ENCODE results near the gene LSAMP. TPM values are rescaled to one million over a fixed set of nuclear protein-coding genes. Genes with fewer than 3 reads are reported as not detected.

The LSAMP gene
- total and polyA plus RNA-seq, 2 donors (not counting 3 experiments of a cell fraction or from before 2014, with no cell fraction given): not detected

DNA sequence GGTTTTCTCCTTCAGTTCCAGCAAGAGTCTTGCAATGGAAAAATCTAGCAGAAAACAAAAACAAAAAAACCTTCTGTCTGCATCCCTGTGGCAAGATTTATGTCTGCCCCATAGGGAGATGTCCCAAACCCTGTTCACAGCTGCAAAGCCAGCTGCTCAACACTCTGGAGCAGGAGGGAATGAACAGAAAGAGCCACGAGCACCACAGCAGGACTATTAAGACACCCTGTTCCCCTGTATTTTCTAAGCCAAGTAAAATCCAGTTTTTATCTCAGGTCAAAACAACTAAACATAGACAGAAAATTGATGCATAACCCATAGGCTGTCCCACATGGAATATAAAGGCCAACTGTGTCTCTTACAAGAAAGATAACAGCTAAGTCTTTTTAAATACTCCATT is 357.9 kb downstream of the LSAMP start:
- CTCF ChIA-PET: no interaction called here
- DNase-seq (ENCODE audit: low read depth, low spot score): no peak
- TF ChIP-seq GATA2 (IDR thresholded peaks at IDR 0.05; ENCODE audit: insufficient read depth, insufficient read length, low read depth, low read length): no peak
- no peak for TF ChIP-seq POLR2AphosphoS5 (IDR thresholded peaks at IDR 0.05; ENCODE audit: insufficient read depth, low read depth, low read length)
- no peak for TF ChIP-seq EZH2 (IDR thresholded peaks at IDR 0.05; ENCODE audit: borderline replicate concordance, low read depth, low read length, severe bottlenecking)
- TF ChIP-seq MYC (IDR thresholded peaks at IDR 0.05; ENCODE audit: low read depth, low read length): no peak
- TF ChIP-seq FOS (IDR thresholded peaks at IDR 0.05; ENCODE audit: borderline replicate concordance, insufficient read depth, low read length): no peak
- TF ChIP-seq JUN (IDR thresholded peaks at IDR 0.05; ENCODE audit: borderline replicate concordance, insufficient read depth, insufficient read length, low read depth): no peak
- TF ChIP-seq POLR2A (IDR thresholded peaks at IDR 0.05; ENCODE audit: low read depth, low read length): no peak
- no peak for TF ChIP-seq MAX (IDR thresholded peaks at IDR 0.05; ENCODE audit: insufficient read depth, insufficient read length)
- TF ChIP-seq, protein P1, sequence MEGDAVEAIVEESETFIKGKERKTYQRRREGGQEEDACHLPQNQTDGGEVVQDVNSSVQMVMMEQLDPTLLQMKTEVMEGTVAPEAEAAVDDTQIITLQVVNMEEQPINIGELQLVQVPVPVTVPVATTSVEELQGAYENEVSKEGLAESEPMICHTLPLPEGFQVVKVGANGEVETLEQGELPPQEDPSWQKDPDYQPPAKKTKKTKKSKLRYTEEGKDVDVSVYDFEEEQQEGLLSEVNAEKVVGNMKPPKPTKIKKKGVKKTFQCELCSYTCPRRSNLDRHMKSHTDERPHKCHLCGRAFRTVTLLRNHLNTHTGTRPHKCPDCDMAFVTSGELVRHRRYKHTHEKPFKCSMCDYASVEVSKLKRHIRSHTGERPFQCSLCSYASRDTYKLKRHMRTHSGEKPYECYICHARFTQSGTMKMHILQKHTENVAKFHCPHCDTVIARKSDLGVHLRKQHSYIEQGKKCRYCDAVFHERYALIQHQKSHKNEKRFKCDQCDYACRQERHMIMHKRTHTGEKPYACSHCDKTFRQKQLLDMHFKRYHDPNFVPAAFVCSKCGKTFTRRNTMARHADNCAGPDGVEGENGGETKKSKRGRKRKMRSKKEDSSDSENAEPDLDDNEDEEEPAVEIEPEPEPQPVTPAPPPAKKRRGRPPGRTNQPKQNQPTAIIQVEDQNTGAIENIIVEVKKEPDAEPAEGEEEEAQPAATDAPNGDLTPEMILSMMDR (IDR thresholded peaks at IDR 0.05; ENCODE audit: extremely low read depth in 1 of 2, insufficient read depth in 1 of 2, low read depth in 1 of 2, low read length in 2 of 2): no peak
- no peaks in the 10 kb centered on the region for H3K79me2 ChIP-seq (ENCODE audit: control insufficient read depth, insufficient read depth, low read length)
- no peak overlapping the region for H3K4me2 ChIP-seq (ENCODE audit: insufficient read depth, low read length)
- dilution Hi-C loops (cut with MboI; ENCODE audit: extremely low pct_ligation_motif_present, low sequenced_read_pairs): no loop called here
- POLR2A ChIA-PET: no interaction called here
- no peaks in the 10 kb centered on the region for H3K9me3 ChIP-seq (replicated peaks; ENCODE audit: control insufficient read depth, insufficient read depth, low read length)
- no peaks in the 10 kb centered on the region for H4K20me1 ChIP-seq (replicated peaks; ENCODE audit: control insufficient read depth, extremely low read depth, insufficient read depth, low read length)
- H3K36me3 ChIP-seq (ENCODE audit: control insufficient read depth in 2 of 2, extremely low read depth in 1 of 2, insufficient read depth in 2 of 2, low read length in 2 of 2): no peaks in the 10 kb centered on the region
- no peaks in the 10 kb centered on the region for H3K9me1 ChIP-seq (replicated peaks; ENCODE audit: control insufficient read depth, extremely low read depth, insufficient read depth, low read length)
- FAIRE-seq: no peak
- no peak overlapping the region for H2AFZ ChIP-seq (ENCODE audit: low read depth, low read length)
- H3K9ac ChIP-seq (replicated peaks; ENCODE audit: extremely low read depth, insufficient read depth, low read length): no peak overlapping the region
- H3K4me3 ChIP-seq (replicated peaks in 1 of 3; ENCODE audit: insufficient read depth in 1 of 3, low read depth in 1 of 3, low read length in 3 of 3): no peak overlapping the region
- H3K4me1 ChIP-seq (ENCODE audit: control insufficient read depth, extremely low read depth, insufficient read depth, low read length): no peaks in the 10 kb centered on the region
- H3K27ac ChIP-seq (ENCODE audit: insufficient read depth, low read depth, low read length): no peak overlapping the region
- BruUV-seq (replicated peaks): no TSS peak
- no peaks in the 10 kb centered on the region for H3K27me3 ChIP-seq (ENCODE audit: control insufficient read depth in 2 of 2, insufficient read depth in 2 of 2, low read length in 2 of 2)
- intact Hi-C loops (cut with micrococcal nuclease): no loop called here
